C4-2B (cell line): ENCODE results near the gene HOXB8.

Source experiments
- H3K27ac ChIP-seq: fragments of 450-650 bp; 2 replicates; pipeline ENCODE4 v1.5.1; 2017
- ZFX ChIP-seq: fragments of 450-650 bp; IDR thresholded peaks from 2 replicates; pipeline ENCODE4 v1.6.1; 2017
- TF ChIP-seq, protein P1 (sequence below): fragments of 450-650 bp; conservative IDR thresholded peaks from 2 replicates; pipeline ENCODE4 v1.5.1; 2017; ENCODE audit warnings: mild to moderate bottlenecking

HOXB8 gene

DNA sequence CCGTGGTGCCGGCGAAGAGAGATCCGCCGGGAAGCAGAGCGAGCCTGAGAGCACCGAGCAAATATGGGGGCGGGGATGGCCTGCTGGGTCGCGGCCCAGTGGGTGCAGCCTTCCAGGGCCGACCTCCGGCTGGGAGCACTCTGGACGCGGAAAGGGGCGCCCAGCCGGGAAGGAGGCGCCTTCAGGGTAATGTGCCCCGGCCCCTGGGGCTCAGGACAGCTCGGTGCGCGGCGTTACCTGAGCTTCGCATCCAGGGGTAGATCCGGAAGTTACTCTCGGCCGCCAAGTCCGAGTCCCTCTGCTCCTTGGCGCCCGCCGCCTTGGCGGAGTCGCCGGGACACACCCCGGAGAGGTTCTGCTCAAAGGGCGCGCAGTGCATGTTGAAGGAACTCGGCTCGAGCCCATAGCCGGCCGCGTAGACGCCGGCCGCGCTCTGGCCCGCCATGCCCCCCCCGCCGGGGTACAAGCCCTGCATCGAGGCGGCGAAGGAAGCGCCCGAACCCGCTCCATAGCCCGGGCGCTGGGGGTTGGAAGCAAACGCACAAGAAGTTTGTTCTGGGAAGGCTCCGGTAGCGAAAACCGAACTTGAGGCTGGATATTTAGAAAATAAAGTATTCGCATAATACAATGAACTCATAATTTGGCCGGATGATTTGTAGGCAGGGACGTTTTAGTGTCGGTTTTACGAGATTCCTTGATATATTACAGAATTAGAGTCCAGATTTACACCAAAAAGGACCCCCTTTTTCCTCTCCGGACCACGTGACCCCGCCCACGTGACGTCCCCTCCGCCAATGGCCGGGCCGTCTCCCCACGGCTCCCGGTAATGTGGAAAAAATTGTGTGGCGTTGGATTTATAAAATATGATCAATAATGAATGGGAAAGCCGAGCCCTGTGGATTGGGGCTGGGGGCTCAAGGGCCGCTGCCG lies 4.5 kb downstream of the HOXB8 start, which contains the start of gene HOXB7:
Gene HOXB7 (minus strand): TSS at position 736 of the 930 bp plus-strand sequence. CDS start 99 bp downstream, at position 637.
- peak within 1 kb of the TSS; percentile 79 for H3K27ac ChIP-seq
- TF ChIP-seq ZFX, result peak; percentile 70; the same call in 1 of the 2 replicates
- TF ChIP-seq, protein P1, sequence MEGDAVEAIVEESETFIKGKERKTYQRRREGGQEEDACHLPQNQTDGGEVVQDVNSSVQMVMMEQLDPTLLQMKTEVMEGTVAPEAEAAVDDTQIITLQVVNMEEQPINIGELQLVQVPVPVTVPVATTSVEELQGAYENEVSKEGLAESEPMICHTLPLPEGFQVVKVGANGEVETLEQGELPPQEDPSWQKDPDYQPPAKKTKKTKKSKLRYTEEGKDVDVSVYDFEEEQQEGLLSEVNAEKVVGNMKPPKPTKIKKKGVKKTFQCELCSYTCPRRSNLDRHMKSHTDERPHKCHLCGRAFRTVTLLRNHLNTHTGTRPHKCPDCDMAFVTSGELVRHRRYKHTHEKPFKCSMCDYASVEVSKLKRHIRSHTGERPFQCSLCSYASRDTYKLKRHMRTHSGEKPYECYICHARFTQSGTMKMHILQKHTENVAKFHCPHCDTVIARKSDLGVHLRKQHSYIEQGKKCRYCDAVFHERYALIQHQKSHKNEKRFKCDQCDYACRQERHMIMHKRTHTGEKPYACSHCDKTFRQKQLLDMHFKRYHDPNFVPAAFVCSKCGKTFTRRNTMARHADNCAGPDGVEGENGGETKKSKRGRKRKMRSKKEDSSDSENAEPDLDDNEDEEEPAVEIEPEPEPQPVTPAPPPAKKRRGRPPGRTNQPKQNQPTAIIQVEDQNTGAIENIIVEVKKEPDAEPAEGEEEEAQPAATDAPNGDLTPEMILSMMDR, result no peak

DNA sequence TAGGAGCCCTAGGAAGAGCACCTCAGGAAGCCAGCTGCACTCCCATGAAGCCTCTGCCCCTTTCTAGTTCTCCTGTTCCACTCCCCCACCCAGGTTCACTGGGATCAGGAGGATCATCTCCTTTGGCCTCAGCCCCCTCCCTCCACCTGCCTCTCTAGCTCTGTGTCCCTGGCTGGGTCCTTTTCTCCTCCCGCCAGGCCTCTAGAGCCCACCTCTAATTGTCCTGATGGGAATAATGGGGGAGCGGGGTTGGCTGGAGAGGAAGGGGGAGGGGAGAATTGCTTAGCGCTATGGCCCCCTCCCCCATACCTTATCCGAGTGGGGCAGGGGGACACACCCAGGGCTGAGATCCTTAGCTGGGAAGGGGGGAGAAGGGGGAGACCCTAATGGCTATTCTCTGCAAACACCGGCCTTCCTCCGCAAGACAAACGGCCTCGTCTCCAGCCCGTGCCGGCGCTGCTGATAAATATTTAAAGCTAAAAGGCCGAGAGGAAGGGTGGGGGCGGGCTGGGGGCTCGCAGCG lies 5.3 kb downstream of the HOXB8 start:
- TF ChIP-seq, protein P1, result no peak
- no peak for TF ChIP-seq ZFX
- peak overlapping the region; percentile 79 for H3K27ac ChIP-seq

DNA sequence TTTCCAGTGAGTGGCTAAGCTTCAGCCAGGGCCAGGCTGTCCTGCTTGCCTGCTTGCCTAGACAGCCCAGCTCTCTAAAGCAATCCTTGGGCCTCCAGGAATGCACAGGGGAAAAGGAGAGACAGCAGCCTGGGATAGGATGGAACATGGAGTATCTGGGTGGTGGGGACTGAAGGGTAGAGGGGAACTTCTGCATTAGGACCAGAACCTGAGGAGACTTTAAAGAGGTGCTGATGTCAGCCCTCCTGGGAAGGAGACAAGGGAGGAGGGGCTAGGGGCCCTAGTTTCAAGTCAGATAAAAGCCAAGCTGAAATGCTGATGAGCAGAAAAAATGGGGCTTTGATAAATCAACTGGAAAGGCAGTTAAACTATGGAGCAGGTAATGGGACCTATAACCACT lies 6.1 kb downstream of the HOXB8 start:
- TF ChIP-seq ZFX, result no peak
- TF ChIP-seq, protein P1, result no peak
- no peak overlapping the region for H3K27ac ChIP-seq

DNA sequence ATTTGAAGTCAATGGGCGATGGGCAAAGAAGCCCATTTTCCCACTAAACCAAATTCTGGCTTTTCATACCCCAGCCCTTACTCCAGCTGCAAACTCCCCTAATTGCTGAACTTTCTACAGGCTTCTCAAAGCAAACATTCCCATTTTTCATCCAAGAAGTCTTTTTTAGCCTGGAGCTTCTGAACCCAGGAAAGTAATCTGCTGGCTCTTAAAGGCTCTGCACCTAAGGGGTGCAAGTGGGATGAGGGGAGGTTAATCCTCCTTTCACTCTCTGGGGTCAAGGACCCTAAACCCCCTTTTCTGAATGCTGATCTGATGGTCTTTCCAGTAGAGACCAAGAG lies 6.6 kb downstream of the HOXB8 start:
- H3K27ac ChIP-seq, result no peak overlapping the region
- no peak for TF ChIP-seq ZFX
- TF ChIP-seq, protein P1, result no peak

DNA sequence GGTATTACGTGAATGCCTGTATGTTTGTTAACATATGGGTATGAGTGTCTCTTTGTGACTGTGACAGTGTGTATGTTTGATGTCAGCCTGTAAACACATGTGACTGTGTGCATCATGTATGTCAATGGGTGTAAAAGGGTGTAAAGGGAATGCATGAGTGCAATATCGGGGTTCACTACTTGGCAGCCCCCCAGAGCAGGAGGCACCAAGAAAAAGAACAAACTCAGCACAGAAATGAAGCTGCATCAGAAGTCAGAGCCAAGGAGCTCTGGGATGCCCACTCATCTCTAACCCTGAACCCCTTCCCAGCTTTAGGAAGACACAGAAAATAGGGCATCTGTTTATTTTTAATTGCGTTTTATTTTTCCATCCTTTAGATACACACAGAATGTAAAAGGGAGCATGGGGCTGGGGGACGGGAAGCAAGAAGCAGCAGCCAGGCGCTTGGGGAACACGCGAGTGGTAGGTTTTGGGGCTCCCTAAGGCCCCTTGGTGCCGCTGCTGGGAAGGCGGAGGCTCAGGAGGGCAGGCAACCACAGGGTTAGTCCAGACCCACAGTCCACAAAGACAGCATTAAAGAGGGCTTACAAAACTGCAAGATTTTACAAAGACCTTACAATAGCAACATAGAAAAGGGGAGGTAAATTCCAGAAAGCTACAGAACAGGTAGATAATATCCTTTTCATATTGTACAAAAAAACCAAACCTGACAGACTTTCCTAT lies 8.0 kb downstream of the HOXB8 start:
- TF ChIP-seq ZFX, result no peak
- TF ChIP-seq, protein P1, result no peak
- H3K27ac ChIP-seq, result no peak overlapping the region

DNA sequence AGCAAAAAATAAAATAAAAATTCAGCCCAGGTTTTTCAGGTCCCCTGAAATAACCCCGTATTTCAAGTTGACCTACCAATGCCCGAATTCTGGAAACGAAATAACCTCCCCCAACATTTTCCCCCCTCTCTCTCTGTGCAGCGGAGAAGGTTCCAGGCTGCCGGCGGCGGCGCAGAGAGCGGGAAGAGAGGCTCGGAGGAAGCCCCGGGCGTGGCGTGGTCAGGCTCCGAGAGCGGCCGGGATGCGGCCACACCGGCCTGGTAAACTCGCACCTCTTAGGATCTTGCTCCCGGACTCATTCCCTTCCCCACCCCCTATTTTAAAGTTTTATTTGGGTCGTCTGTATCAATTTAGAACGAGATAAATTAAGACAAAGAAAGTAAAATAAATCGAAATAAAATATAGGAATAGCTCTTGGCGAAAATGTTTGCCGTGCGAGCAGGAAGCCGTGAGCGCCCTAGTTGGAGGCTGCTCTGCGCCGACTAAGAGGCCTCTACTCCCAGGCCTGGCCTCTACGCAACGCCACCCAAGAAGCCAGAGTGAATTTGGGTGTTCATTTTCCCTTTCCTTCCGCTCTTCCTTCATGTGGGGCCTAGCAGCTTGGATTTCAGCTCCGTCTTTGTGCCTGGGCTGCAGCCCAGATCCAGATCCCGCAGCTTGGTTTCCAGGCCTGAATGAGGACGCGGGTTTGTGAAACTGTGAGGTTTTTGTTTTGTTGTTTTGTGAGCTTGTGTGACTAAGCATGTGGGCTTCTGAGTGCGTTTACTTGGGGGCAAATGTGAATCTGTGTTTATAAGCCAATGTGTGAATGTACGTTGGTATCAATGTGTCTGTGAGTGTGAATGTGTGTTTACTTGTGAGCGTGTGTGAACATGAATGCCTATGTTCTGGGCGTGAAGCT lies 8.9 kb downstream of the HOXB8 start:
- no peak overlapping the region for H3K27ac ChIP-seq
- TF ChIP-seq, protein P1, result no peak
- TF ChIP-seq ZFX, result no peak
